GM12878 (cell line): ENCODE measurements around the gene MSL1. TPM values are rescaled to one million over a fixed set of nuclear protein-coding genes. Genes with fewer than 3 reads are reported as not detected.
A peak's percentile ranks its signal among the peaks of the same experiment; 100 is the strongest.

ENCODE experiments used
- BRCA1 ChIP-seq: IDR thresholded peaks from 2 replicates; pipeline ENCODE4 v1.6.1; 2011; ENCODE audit warnings: low read depth, low read length, improper control_type of control experiment
- ESRRA ChIP-seq: IDR thresholded peaks from 2 replicates; pipeline ENCODE4 v1.6.1; 2012; ENCODE audit warnings: mild to moderate bottlenecking, low read length, improper control_type of control experiment
- IKZF1 ChIP-seq: fragments of 450-650 bp; conservative IDR thresholded peaks from 2 replicates; pipeline ENCODE4 v1.6.1; 2017; ENCODE audit warnings: antibody characterized with exemption, mild to moderate bottlenecking
- JUND ChIP-seq: IDR thresholded peaks from 2 replicates; pipeline ENCODE4 v1.6.1; 2012; ENCODE audit warnings: low read depth, mild to moderate bottlenecking, low read length, improper control_type of control experiment, moderate library complexity
- KAT2A ChIP-seq: conservative IDR thresholded peaks from 2 replicates; pipeline ENCODE4 v1.6.1; 2011; ENCODE audit warnings: low read depth, low read length; ENCODE audit not compliant: control insufficient read depth
- MEF2A ChIP-seq: IDR thresholded peaks from 2 replicates; pipeline ENCODE4 v1.6.1; 2011; ENCODE audit warnings: low read depth, mild to moderate bottlenecking, low read length, moderate library complexity; ENCODE audit not compliant: insufficient read depth
- NR2F1 ChIP-seq: fragments of 450-650 bp; conservative IDR thresholded peaks from 2 replicates; pipeline ENCODE4 v1.6.1; 2017; ENCODE audit warnings: mild to moderate bottlenecking
- PML ChIP-seq: IDR thresholded peaks from 2 replicates; pipeline ENCODE4 v1.6.1; 2012; ENCODE audit warnings: low read length, inconsistent platforms
- STAT3 ChIP-seq: IDR thresholded peaks from 2 replicates; pipeline ENCODE4 v1.6.1; 2011; ENCODE audit warnings: low read depth, low read length, improper control_type of control experiment
- TCF12 ChIP-seq: IDR thresholded peaks from 2 replicates; pipeline ENCODE4 v1.6.1; 2011; ENCODE audit warnings: low read depth, mild to moderate bottlenecking, low read length
- ZNF274 ChIP-seq: IDR thresholded peaks from one replicate; pipeline ENCODE4 v1.8.0; 2011; ENCODE audit not compliant: insufficient read length, insufficient read depth
- polyA plus RNA-seq, 11 experiments: library from polyadenylated mRNA; depleted of rRNA in 4 of 11; unstranded in 6 of 11; stranded (reverse) in 5 of 11; fragments of >200 nt; fragmentation: Nextera tagmentation in 4 of 11; fragmentation: Illumina TruSeq in 1 of 11; extraction: Ambion mirVana in 4 of 11; extraction: Trizol in 1 of 11; gene quantifications; 1 replicate in 1 of 11; 2 replicates in 10 of 11; pipeline versions ENCODE4 v1.2.1 to v1.2.3, GENCODE V29; 2011 to 2016; ENCODE audit warnings: inconsistent platforms in 2 of 11, missing spikeins in 2 of 11, low read depth in 1 of 11
- total RNA-seq, 4 experiments: library from RNA; depleted of rRNA in 3 of 4; stranded (reverse); fragments of >200 nt in 3 of 4; fragmentation: Illumina TruSeq in 1 of 4; extraction: Trizol in 1 of 4; gene quantifications; 2 replicates each; pipeline versions ENCODE4 v1.2.1 to v1.2.3, GENCODE V29; 2013 to 2021
- TF ChIP-seq, protein P1 (sequence below): fragments of 450-650 bp; formaldehyde crosslinking; IDR thresholded peaks from 2 replicates; pipeline ENCODE4 v1.4.0; 2020; ENCODE audit warnings: mild to moderate bottlenecking, moderate library complexity
- TF ChIP-seq, protein P2 (sequence below): IDR thresholded peaks from 2 replicates; pipeline ENCODE4 v1.6.1; 2011; ENCODE audit warnings: low read depth, low read length, improper control_type of control experiment, borderline replicate concordance
- TF ChIP-seq, protein P3 (sequence below): fragments of 150-350 bp; IDR thresholded peaks from 2 replicates; pipeline ENCODE4 v1.6.1; 2014; ENCODE audit warnings: mild to moderate bottlenecking, low read depth, low read length
- TF ChIP-seq, protein P4 (sequence below): fragments of 450-650 bp; IDR thresholded peaks from 2 replicates; pipeline ENCODE4 v1.6.1; 2017; ENCODE audit warnings: low read depth, mild to moderate bottlenecking, moderate library complexity
- TF ChIP-seq, protein P5 (sequence below): fragments of 150-350 bp; IDR thresholded peaks from 2 replicates; pipeline ENCODE4 v1.6.1; 2016; ENCODE audit warnings: low read depth, low read length

MSL1 gene
- total and polyA plus RNA-seq, 10 of the 15 experiments (the other 5 are each of a cell fraction or from before 2014, with no cell fraction given): 6.1 to 95.2 (median 51.8) TPM

DNA sequence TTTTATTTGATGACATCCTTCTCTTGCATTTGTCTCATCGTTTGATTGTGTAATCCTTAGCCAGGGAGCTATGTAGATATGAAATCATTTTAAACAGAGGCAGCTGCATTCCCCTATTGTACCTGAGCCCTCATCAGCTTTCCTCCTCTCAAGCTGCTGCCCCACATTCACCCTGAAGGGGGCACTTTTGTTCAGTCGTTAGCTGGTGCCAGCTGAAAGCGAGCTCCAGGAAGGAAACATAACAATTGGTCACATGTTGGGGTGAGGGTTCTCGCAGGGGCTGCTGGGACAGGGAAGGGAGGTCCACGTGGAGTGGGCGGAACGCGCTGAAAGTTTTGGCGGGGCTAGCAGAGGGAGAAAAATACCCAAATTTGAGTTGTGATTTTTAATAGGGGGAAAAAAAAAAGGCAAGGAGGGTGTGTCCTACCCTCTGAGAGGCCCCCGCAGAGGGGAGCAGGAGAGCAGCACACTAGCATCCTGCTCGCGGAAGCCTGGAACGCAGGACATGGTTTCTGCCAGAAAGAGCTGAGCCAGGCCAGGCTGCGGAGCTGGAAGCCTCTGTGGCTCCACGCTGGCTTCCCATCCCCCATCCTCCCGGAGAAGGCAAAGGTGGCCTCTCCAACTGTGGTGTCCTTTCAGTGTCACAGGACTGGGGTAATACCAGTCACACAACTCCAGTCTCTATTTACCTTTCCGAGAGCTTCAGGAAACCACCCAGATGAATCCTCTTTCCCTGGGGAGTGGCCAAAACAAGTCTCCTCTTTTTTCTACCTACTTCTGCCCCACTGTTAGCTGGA, 8.5 kb upstream of the MSL1 start (continued):
- TF ChIP-seq, protein P1, sequence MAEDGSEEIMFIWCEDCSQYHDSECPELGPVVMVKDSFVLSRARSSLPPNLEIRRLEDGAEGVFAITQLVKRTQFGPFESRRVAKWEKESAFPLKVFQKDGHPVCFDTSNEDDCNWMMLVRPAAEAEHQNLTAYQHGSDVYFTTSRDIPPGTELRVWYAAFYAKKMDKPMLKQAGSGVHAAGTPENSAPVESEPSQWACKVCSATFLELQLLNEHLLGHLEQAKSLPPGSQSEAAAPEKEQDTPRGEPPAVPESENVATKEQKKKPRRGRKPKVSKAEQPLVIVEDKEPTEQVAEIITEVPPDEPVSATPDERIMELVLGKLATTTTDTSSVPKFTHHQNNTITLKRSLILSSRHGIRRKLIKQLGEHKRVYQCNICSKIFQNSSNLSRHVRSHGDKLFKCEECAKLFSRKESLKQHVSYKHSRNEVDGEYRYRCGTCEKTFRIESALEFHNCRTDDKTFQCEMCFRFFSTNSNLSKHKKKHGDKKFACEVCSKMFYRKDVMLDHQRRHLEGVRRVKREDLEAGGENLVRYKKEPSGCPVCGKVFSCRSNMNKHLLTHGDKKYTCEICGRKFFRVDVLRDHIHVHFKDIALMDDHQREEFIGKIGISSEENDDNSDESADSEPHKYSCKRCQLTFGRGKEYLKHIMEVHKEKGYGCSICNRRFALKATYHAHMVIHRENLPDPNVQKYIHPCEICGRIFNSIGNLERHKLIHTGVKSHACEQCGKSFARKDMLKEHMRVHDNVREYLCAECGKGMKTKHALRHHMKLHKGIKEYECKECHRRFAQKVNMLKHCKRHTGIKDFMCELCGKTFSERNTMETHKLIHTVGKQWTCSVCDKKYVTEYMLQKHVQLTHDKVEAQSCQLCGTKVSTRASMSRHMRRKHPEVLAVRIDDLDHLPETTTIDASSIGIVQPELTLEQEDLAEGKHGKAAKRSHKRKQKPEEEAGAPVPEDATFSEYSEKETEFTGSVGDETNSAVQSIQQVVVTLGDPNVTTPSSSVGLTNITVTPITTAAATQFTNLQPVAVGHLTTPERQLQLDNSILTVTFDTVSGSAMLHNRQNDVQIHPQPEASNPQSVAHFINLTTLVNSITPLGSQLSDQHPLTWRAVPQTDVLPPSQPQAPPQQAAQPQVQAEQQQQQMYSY (CRISPR knock-in tag): no peak
- TF ChIP-seq KAT2A: no peak
- no peak for TF ChIP-seq MEF2A
- no peak for TF ChIP-seq NR2F1
- TF ChIP-seq ESRRA: no peak
- TF ChIP-seq PML: no peak; the same call in 1 of the 2 replicates
- TF ChIP-seq STAT3: no peak
- no peak for TF ChIP-seq JUND
- TF ChIP-seq, protein P2, sequence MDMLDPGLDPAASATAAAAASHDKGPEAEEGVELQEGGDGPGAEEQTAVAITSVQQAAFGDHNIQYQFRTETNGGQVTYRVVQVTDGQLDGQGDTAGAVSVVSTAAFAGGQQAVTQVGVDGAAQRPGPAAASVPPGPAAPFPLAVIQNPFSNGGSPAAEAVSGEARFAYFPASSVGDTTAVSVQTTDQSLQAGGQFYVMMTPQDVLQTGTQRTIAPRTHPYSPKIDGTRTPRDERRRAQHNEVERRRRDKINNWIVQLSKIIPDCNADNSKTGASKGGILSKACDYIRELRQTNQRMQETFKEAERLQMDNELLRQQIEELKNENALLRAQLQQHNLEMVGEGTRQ: peak; percentile 93
- no peak for TF ChIP-seq ZNF274
- TF ChIP-seq IKZF1: 0 out of 2 replicates have a peak, but pooled peaks have one; percentile 28
- no peak for TF ChIP-seq BRCA1
- TF ChIP-seq, protein P3, sequence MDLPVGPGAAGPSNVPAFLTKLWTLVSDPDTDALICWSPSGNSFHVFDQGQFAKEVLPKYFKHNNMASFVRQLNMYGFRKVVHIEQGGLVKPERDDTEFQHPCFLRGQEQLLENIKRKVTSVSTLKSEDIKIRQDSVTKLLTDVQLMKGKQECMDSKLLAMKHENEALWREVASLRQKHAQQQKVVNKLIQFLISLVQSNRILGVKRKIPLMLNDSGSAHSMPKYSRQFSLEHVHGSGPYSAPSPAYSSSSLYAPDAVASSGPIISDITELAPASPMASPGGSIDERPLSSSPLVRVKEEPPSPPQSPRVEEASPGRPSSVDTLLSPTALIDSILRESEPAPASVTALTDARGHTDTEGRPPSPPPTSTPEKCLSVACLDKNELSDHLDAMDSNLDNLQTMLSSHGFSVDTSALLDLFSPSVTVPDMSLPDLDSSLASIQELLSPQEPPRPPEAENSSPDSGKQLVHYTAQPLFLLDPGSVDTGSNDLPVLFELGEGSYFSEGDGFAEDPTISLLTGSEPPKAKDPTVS: no peak
- TF ChIP-seq, protein P4, sequence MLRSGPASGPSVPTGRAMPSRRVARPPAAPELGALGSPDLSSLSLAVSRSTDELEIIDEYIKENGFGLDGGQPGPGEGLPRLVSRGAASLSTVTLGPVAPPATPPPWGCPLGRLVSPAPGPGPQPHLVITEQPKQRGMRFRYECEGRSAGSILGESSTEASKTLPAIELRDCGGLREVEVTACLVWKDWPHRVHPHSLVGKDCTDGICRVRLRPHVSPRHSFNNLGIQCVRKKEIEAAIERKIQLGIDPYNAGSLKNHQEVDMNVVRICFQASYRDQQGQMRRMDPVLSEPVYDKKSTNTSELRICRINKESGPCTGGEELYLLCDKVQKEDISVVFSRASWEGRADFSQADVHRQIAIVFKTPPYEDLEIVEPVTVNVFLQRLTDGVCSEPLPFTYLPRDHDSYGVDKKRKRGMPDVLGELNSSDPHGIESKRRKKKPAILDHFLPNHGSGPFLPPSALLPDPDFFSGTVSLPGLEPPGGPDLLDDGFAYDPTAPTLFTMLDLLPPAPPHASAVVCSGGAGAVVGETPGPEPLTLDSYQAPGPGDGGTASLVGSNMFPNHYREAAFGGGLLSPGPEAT: peak; percentile 70
- peak; percentile 66; the same call in 1 of the 2 replicates for TF ChIP-seq TCF12
- TF ChIP-seq, protein P5, sequence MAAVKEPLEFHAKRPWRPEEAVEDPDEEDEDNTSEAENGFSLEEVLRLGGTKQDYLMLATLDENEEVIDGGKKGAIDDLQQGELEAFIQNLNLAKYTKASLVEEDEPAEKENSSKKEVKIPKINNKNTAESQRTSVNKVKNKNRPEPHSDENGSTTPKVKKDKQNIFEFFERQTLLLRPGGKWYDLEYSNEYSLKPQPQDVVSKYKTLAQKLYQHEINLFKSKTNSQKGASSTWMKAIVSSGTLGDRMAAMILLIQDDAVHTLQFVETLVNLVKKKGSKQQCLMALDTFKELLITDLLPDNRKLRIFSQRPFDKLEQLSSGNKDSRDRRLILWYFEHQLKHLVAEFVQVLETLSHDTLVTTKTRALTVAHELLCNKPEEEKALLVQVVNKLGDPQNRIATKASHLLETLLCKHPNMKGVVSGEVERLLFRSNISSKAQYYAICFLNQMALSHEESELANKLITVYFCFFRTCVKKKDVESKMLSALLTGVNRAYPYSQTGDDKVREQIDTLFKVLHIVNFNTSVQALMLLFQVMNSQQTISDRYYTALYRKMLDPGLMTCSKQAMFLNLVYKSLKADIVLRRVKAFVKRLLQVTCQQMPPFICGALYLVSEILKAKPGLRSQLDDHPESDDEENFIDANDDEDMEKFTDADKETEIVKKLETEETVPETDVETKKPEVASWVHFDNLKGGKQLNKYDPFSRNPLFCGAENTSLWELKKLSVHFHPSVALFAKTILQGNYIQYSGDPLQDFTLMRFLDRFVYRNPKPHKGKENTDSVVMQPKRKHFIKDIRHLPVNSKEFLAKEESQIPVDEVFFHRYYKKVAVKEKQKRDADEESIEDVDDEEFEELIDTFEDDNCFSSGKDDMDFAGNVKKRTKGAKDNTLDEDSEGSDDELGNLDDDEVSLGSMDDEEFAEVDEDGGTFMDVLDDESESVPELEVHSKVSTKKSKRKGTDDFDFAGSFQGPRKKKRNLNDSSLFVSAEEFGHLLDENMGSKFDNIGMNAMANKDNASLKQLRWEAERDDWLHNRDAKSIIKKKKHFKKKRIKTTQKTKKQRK: no peak
